ENCODE measurements around the gene DOHH.

The DOHH gene

DNA sequence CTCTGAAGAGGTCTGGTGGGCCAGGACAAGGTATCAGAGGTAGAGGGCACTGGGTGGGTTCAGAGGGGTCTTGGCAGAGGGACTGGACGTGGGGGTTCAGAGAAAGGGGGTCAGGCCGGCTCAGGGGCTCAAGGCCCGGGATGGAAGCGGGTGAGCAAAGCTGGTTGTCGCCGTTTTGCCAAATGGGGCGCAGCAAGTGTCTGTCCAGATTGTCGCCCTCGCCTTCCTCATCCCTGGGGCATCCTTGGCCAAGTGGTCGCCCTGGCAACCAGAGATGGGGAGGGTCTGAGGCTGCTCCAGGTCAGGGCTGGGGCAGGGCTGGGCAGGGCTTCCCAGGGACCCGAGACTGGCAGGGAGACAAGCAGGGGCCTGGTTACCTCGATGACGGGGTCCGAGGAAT is 6.8 kb downstream of the DOHH start:
- TF ChIP-seq GATA3 (IDR thresholded peaks at IDR 0.05; ENCODE audit: low read depth, low read length) (no peak), GATA2 (IDR thresholded peaks at IDR 0.05; ENCODE audit: low read depth, low read length) (no peak)

DNA sequence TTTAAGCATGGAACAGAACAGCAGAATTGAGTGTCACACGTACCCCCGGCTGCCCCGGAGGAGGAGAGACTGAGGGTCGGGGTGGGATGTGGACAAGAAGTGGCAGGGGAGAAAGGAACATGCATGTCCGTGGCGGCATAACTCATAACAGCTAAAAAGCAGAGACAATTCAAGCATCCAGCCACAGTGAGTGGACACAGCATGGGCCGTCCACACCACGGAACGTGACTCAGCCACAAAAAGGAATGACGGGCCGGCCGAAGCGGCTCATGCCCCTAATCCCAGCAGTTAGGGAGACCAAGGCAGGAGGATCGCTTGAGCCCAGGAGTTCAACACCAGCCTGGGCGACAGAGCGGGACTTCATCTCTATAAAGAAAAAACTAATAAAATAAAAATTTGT is 7.6 kb downstream of the DOHH start:
- TF ChIP-seq GATA3 (IDR thresholded peaks at IDR 0.05; ENCODE audit: low read depth, low read length) (no peak), GATA2 (IDR thresholded peaks at IDR 0.05; ENCODE audit: low read depth, low read length) (no peak)

DNA sequence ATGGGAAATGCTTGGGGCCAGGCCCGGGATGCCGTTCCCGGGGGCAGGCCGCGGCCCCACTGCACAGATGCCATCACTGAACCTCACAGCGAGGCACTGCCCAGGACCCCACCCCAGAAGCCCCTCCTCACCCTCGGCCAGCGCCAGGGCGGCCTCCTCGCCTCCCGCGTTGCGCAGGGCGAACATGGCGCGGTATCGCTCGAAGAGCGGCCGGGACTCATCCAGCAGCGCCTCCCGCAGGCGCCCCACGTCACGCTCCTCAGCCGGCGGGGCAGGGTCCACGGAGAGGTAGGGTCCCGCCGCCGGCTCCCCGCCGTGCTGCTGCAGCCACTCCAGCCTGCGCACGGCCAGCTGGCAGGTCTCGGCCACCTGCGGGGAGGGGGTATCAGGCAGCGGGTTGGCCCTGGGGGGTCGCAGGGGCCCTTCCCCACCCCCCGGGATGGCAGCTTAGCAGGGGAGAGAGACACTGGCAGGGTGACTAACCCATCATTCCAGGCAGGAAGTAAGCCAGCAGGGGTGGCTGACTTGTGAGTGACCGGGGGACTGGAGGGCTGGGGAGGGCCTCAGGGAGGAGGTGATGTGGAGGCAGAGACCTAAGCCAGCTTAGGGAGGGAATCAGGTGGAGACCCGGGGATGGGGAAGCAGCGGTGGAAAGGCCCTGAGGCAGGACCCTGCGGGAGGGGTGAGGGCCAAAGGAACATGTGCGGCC is 8.2 kb downstream of the DOHH start:
- TF ChIP-seq GATA3 (IDR thresholded peaks at IDR 0.05; ENCODE audit: low read depth, low read length) (no peak), GATA2 (IDR thresholded peaks at IDR 0.05; ENCODE audit: low read depth, low read length) (no peak)

DNA sequence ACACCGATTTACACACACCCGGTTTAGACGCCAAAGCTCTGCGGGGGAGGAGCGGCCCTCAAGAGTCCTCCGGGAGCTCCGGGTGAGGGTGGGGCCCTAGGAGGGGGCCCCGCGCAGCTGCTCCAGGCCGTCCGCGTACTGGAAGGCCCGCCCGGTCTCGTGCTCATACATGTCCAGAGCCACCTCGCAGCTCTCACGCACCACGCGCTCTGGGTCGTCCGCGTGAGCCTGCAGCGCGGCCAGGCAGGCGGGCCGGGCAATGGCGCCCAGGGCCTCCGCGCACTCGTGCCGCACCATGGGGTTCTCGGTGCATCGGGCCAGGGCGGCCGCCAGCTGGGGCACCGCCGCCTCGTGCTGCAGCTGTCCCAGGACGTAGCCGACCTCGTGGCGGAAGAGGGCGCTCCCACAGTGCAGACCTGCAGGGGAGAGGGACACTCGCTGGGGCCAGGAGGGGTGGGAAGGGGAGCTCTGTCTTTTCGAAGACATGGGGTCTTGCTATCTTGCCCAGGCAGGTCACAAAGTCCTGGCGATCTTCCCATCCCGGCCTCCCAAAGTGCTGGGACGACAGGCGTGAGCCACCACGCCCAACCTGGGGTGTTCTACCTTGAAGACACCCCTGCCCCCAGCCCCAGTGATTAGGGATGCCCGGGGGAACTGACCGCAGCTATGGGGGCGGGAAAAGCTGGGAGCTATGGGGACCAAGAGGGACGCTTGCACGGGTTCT is 8.9 kb downstream of the DOHH start:
- TF ChIP-seq GATA3 (IDR thresholded peaks at IDR 0.05; ENCODE audit: low read depth, low read length), result no peak
- TF ChIP-seq GATA2 (IDR thresholded peaks at IDR 0.05; ENCODE audit: low read depth, low read length), result no peak

DNA sequence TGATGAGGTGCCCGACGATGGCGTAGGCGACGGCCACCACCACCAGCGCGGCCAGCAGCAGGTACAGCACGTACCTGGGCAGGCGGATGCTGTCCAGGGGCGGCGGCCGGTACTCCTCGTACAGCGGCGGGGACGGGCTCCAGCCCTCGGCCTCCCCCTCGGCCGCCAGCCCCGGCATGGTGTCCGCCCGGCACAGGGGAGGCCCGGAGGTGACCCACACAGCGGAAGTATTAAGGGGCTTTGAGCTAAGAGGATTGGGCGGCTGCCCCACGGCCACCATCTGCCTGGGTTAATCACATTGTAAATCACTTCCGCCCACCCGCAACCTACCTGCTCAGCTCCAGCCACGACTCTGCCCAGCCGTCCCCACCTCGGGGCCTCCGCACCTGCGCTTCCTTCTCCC is 17.2 kb downstream of the DOHH start, which contains the start of gene SMIM44:
Gene SMIM44 (minus strand): TSS at position 216 of the 403 bp plus-strand sequence. CDS start 38 bp downstream, at position 178.
- TF ChIP-seq GATA2 (IDR thresholded peaks at IDR 0.05; ENCODE audit: low read depth, low read length) (no peak), GATA3 (IDR thresholded peaks at IDR 0.05; ENCODE audit: low read depth, low read length) (no peak)

DNA sequence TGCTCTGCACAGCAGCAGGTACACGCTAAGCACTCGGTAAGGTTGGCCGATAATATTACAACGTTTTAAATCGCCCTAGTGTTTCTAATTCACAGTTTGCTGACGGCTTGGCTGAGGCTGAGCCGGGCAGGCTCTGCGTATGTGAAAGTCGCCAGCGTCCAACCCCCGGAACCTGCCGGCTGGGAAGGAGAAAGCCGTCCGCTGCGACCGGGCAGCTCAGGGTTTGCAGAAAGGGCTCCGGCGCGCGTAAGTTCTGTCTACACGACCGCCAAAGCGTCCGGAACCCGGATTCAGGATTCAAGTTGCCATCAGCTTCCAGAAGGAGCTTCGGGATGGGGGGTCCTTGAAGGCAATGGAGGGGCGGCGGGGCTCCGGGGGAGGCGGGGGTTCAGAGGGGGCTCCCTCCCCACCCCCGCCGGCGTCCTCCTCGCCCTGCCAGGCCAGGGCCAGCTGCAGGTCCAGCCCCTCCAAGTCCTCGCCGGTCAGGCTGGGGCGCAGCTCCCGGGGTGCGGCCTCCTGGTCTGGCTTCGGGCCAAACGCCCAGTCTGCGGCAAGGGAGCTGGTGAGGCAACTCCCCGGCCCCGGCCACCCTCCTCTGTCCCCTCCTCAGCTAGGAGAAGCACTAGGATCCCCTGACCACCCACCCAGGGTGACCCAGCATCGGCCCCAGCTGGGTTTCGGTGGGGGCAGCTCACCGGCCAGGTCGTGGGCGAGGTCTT is 17.8 kb downstream of the DOHH start:
- TF ChIP-seq GATA2 (IDR thresholded peaks at IDR 0.05; ENCODE audit: low read depth, low read length) (no peak), GATA3 (IDR thresholded peaks at IDR 0.05; ENCODE audit: low read depth, low read length) (no peak)

DNA sequence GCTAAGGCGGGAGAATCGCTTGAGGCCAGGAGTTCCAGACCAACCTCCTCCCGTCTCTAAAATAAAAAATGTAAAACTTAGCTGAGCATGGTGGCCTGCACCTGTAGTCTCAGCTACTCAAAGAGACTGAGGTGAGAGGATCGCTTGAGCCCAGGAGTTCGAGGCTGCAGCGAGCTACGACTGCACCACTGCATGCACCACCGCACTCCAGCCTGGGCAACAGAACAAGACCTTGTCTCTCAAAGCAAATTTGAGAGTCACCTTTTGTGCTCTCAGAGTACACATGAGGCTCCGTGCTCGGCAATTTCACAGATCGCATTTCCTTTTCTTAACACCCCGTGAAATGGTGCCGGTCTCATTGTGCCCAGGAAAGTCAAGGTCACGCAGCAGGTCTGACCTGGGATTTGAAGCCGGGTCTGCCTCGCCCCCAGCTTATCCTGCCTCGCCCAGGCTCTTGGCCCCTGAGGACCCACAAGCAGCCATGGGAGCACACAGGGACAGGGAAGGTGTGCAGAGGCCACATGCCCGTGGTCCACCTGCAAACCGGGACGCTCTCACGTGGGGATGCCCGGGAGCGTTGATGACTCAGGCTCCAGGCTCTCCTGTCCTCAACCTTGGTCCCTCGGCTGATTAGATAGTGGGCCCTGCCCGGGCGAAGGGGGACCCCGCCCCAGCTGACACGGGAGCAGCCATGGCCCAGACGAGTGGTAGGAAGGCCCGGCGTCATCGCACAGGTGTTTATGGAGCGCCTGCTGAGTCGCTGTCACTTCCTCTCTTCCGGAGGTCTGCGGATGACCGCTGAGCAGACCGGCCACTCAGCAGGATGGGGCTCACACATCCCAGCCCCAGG is 19.0 kb downstream of the DOHH start:
- TF ChIP-seq GATA2 (IDR thresholded peaks at IDR 0.05; ENCODE audit: low read depth, low read length) (no peak), GATA3 (IDR thresholded peaks at IDR 0.05; ENCODE audit: low read depth, low read length) (no peak)

DNA sequence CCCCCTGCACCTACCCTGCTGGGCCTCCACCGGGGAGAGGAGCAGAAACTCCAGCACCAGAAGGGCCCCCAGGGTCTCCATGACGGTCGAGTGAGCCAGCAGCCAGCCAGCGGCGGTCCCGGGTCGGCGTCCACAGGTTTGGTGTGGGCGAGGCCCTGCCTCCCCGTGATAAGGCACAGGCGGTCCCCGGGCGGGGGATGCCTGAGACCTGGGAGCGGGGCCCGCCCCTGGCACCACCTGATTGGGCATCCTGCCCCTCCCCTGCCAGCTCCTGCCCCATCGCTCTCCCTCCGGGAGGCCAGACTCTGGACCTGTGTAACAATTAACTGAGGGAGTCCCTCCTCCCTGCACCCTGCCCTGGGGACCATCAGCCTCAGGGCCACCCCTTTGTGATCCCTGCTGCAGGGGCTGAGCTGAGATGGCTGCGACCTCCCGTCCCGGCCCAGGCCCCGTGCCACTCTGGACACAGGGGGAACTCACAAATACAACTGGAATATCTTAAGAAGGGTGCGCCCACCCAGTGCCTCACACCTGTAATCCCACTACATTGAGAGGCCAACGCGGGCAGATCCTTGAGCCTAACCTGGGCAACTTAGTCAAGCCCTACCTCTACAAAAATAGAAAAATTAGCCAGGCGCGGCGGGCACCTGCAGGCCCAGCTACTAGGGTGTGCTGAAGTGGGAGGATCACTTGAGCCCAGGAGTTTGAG is 19.9 kb downstream of the DOHH start, which contains the start of gene SMIM24:
Gene SMIM24 (minus strand): TSS at position 143 of the 709 bp plus-strand sequence. CDS start 62 bp downstream, at position 81.
- no peak for TF ChIP-seq GATA3 (IDR thresholded peaks at IDR 0.05; ENCODE audit: low read depth, low read length)
- TF ChIP-seq GATA2 (IDR thresholded peaks at IDR 0.05; ENCODE audit: low read depth, low read length), result no peak

DNA sequence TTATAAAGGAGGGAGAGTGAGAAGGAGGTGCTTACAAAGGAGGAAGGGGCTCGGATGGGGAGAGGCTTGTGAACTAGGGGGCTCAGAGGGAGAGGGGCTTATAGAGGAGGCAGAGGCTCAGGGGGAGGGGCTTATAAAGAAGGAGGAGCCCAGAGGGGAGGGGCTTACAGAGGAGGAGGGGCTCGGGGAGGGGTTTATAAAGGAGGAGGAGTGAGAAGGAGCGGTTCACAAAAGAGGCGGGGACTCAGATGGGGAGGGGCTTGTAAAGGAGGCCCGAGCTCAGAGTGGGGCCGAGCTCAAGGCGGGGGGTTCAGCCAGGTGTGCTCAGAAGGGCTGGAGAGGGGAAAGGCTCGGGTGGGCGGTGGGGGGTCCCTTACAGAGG is 20.6 kb downstream of the DOHH start:
- TF ChIP-seq GATA2 (IDR thresholded peaks at IDR 0.05; ENCODE audit: low read depth, low read length), result no peak

DNA sequence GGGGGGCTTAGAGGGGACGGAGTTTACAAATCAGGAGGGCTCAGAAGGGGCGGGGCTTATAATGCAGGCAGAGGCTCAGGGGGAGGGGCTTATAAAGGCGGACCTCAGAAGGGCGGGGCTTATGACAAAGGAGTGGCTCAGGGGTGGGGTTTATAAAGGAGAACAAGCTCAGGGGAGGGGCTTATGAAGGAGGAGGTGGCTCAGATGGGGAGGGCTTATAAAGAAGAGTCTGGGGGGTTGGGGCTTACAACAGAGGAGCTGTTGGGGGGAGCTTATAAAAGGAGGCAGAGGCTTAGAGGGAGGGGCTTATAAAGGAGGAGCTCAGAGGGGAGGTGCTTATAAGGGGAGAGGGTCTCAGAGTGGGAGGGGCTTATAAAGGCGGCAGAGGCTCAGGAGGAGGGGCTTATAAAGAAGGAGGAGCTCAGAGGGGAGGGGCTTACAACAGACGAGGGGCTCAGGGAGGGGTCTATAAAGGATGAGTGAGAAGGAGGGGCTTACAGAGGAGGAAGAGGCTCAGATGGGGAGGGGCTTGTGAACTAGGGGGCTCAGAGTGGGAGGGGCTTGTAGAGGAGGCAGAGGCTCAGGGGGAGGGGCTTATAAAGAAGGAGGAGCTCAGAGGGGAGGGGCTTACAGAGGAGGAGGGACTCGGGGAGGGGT is 21.2 kb downstream of the DOHH start:
- TF ChIP-seq GATA2 (IDR thresholded peaks at IDR 0.05; ENCODE audit: low read depth, low read length) (no peak), GATA3 (IDR thresholded peaks at IDR 0.05; ENCODE audit: low read depth, low read length) (no peak)

DNA sequence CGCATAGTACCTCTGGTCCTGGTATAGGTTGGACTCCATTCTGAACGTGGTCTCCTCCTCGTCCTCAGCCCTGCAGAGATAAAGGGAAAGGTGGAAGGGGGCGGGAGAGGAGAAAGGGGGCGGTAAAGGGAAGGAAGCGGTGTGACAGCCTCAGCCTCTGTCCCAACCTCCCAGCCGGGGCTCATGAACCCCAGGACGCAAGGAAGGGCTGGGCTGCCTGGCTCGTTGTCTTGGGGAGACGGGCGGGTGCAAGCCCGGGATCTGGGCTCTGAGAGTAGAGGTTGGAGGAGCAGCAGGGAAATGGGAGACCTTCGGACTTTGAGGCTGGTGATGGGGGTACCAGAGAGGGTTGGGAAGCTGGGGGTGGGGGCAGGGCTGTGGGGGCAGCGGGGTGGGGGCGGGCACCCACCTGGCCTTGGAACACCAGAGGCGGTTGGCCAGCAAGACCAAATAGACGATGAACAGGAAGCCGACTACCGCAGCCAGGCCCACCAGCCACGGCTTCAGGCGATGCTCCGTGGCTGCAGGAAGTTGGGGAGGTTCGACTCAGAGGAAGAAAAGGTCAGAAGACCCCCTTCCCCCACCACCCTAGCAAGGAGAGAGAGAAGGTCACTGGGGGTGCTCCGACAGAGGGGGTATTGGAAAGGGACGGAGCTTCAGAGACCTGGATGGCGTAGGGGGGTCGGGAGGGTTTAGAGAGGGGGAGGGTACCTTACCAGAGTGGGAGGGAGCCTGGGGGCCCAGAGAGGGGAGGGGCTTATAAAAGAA is 21.9 kb downstream of the DOHH start:
- TF ChIP-seq GATA2 (IDR thresholded peaks at IDR 0.05; ENCODE audit: low read depth, low read length) (no peak), GATA3 (IDR thresholded peaks at IDR 0.05; ENCODE audit: low read depth, low read length) (no peak)

DNA sequence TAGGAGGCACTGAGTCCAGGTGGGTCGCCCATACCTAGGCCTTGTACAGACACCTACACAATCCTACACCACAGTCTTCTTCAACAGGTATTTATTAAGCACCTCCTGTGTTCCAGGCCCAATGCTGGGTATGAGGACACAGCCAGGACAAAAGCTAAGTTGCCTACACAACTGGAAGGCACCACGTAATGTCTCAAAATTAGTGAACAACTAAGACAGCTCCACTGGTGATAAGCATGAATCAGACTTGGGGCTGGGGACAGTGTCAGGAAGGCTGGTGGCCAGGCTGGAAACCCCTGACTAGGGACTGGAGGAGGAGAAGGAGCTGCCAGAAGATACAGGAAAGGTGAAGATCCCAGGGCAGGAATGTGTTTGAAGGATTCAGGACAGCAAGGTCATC is 22.5 kb downstream of the DOHH start:
- TF ChIP-seq GATA3 (IDR thresholded peaks at IDR 0.05; ENCODE audit: low read depth, low read length) (no peak), GATA2 (IDR thresholded peaks at IDR 0.05; ENCODE audit: low read depth, low read length) (no peak)

Data from SH-SY5Y (cell line).